Testis (tissue), 2 donors: ENCODE results near the gene SEMA4D.

ENCODE experiments used
- CTCF ChIP-seq, 3 experiments: fragments of 450-650 bp in 2 of 3; fragments of 200-600 bp in 1 of 3; sonication (generic) in 1 of 3; IDR thresholded peaks; one replicate each; pipeline ENCODE4 v1.5.1; 2016 to 2019; ENCODE audit warnings: antibody characterized with exemption in 3 of 3, mild to moderate bottlenecking in 2 of 3, moderate library complexity in 1 of 3
- POLR2A ChIP-seq: fragments of 450-650 bp; IDR thresholded peaks from one replicate; pipeline ENCODE4 v1.6.1; 2017; ENCODE audit warnings: antibody characterized with exemption, mild to moderate bottlenecking, moderate library complexity

DNA sequence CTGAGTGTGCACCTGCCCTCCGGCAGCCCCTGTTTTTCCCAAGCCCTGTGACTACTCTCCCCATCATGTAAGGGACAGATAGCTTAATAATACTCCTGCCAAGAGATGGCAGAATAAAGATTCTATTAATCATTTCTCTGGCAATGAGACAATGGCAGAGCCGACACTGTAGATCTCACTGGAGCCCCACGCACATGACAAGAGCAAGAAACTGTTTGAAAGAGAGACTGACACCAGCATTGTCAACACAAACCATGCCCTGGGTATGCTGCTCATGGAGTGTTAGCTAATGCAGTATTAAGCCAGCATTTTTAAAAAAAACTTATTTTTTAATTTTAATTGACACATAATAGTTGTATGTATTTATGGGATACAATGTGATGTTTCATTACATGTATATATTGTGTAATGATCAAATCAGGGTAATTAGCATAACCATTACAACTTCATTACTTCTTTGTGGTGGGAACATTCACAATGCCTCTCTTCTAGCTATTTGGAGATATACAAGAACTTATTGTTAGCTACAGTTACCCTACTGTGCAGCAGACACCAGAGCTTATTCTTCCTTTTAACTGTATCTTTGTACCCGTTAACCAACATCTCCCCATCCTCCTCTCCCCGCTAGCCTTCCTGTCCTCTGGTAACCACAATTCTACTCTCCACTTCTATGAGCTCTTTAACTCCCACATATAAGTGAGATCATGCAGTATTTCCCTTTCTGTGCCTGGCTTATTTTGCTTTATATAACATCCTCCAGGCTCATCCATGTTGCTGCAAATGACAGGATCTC, 31.5 kb upstream of the SEMA4D start:
- TF ChIP-seq CTCF (IDR thresholded peaks at IDR 0.05) (no peak), POLR2A (no peak)
